GM12874 (cell line): ENCODE measurements around the gene OPRM1.

Source experiments
- TF ChIP-seq, protein P1 (sequence below): IDR thresholded peaks from 2 replicates; pipeline ENCODE4 v1.5.1; 2011; ENCODE audit warnings: low read depth, mild to moderate bottlenecking, control low read depth, low read length, moderate library complexity; ENCODE audit not compliant: insufficient read depth

Gene OPRM1

DNA sequence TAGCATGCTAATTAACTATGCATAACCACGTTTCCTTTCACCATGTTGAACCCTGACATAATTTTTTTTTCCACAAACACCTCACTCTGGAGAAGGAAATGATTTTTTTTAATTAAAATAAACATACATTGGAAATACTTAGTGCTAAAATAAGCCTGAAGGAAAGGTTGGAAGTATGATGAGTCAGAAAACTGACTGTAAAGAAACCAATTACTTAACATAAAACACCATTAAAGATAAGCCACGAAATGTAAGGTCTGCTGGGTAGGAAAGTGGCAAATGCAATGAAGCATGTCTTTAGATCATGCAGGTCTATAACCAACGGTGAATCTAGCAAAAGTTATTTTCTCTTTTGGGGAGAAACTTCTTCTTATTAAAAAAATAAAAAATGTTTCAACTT is 47.5 kb downstream of the OPRM1 start:
- TF ChIP-seq, protein P1, sequence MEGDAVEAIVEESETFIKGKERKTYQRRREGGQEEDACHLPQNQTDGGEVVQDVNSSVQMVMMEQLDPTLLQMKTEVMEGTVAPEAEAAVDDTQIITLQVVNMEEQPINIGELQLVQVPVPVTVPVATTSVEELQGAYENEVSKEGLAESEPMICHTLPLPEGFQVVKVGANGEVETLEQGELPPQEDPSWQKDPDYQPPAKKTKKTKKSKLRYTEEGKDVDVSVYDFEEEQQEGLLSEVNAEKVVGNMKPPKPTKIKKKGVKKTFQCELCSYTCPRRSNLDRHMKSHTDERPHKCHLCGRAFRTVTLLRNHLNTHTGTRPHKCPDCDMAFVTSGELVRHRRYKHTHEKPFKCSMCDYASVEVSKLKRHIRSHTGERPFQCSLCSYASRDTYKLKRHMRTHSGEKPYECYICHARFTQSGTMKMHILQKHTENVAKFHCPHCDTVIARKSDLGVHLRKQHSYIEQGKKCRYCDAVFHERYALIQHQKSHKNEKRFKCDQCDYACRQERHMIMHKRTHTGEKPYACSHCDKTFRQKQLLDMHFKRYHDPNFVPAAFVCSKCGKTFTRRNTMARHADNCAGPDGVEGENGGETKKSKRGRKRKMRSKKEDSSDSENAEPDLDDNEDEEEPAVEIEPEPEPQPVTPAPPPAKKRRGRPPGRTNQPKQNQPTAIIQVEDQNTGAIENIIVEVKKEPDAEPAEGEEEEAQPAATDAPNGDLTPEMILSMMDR: no peak

GRCh38 chr6:154092326-154092962 is 53.4 kb downstream of the OPRM1 start:
- TF ChIP-seq, protein P1: no peak

DNA sequence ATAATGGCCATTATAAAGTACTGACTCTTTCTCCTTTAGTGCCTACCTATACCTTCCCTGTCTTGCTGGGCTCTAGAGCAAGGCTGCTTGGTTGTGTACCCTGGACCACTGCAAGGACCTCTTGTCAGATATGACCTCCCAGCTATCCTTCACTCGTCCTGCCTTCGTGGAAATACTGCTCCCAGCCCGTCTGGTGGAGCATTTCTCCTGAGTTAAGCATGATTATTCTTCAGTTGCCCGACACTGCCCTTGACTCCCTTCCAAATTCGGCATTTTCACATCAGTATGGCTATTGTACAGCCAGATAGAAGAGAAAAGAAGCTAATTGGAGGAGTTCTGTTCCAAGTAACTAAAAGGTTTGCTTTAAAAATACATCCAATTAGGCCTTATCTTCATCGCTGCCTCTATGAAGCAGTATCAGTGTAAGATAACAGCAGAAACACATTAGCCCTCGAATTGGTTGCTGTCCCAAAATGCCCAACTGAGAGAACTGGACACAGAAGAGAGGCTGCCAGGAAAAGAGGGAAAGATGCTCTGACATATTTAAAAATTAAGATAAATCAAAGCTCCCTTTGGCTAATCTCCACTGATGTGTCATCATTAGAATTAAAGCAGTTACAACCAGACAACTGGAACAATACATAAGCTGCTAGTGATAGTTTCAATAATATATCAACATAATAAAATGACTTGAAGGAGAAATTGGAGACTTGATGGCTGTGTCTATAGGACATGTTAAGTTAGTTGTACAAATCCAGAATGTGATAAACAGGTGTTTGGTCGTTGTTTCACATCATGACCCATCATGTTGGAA is 54.4 kb downstream of the OPRM1 start:
- TF ChIP-seq, protein P1: no peak

DNA sequence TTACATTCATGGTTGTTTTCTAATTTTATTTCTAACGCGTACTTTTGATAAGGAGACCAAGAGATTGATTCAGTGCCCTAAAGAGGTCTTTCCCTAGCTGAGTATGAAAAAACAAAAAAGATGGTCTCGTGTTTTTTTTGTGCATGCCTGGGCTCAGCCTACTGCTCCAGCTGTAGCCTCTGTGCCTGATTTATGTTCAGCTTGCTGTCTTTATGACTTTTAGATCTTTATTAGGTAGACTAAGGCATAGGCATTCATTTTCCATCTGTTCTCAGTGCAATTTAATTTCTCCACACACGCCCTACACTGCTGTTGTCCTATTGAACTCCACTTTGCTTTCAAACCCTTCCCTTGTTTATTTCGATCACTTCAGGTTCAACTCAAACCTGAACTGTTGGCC is 56.5 kb downstream of the OPRM1 start:
- TF ChIP-seq, protein P1: no peak

DNA sequence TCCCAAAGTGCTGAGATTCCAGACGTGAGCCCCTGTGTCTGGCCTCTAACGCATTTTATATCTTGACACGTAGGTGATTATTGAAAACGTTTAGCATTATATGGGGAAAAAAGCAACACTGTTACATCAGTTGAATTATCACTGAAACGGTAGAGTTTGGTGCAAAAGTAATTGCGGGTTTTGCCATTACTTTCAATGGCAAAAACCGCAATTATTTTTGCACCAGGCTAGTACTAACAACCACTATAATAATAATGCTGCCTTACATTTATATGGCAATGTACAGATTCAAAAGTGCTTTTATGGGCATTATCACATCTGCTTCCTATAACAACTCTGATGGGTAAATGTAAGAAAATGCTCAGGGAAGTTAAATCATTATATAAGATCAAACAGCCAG is 57.3 kb downstream of the OPRM1 start:
- TF ChIP-seq, protein P1: no peak

GRCh38 chr6:154096834-154097233 is 57.8 kb downstream of the OPRM1 start:
- TF ChIP-seq, protein P1: no peak

DNA sequence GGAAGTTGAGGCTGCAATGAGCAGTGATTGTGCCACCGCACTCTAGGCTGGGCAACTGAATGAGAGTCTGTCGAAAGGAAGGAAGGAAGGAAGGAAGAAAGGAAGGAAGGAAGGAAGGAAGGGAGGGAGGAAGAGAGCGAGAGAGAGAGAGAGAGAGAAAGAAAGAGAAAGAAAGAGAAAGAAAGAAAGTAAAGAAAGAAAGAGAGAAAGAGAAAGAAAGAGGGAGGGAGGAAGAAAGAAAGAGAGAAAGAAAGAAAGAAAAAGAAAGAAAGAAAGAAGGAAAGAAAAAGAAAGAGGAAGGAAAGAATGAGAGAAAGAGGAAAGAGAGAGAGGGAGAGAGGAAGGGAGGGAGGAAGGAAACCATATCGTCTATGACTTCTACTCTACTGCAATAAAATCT is 60.2 kb downstream of the OPRM1 start:
- TF ChIP-seq, protein P1: no peak
